ENCODE data around the gene CTAG1B. TPM values are rescaled to one million over a fixed set of nuclear protein-coding genes. Genes with fewer than 3 reads are reported as not detected.
"Not testable (repeated sequence)": the region's sequence is repeated elsewhere in the genome, so short reads cannot be mapped to it uniquely, and the experiment has no call there.

The CTAG1B gene
- not detected in 2 replicates for total RNA-seq

DNA sequence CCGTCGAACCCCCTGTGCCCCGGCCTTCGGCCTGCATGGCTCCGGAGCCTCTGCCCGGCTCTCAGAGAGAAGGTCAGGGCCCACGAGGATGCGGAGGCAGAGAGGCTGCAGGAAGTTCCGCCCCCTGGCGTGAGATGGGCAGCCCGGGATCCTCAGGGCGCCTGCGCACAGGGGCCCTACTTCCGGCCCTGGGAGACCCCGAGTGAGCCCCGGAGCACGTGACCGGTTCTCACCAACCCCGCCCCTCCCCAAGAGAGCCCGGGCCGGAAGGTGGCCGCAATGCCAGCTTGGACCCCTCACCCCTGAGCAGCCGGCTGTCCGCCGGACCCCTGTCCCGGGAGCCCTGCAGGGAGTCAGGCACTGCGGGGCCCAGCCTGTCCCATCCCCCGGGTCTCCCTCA, at the start of gene CTAG1B:
Gene CTAG1B, minus strand, starts transcription at position 101 of the 400 bp plus-strand sequence. Its CDS starts 64 bp downstream, at position 37.
- H3K4me3 Mint-ChIP-seq; DNase-seq (ENCODE audit: low spot score); H3K4me1 Mint-ChIP-seq (ENCODE audit: low read depth); H3K9me3 Mint-ChIP-seq; H3K36me3 Mint-ChIP-seq (ENCODE audit: low read depth); H3K27ac Mint-ChIP-seq; intact Hi-C loops (cut with micrococcal nuclease); H3K27me3 Mint-ChIP-seq (ENCODE audit: insufficient read depth): not testable (repeated sequence)

DNA sequence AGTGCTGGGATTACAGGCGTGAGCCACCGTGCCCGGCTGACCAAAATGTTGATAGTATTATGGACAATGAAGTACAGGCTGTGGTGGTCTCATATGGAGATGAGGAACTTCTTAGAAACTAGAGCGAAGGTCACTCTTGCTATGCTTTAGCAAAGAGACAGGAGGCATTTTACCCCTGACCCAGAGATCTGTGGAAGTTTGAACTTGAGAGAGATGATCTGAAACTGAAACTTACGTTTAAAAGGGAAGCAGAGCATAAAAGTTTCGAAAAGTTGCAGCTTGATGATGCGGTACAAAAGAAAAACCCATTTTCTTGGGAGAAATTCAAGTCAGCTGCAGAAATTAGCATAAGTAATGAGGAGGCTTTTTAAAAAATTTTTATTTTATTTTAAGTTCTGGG, 42.8 kb upstream of the CTAG1B start:
- Mint-ChIP-seq H3K4me1 (ENCODE audit: low read depth) (no peaks in the 10 kb centered on the region), H3K27ac (no peak overlapping the region), H3K4me3 (no peak overlapping the region), H3K27me3 (ENCODE audit: insufficient read depth) (peaks cover 2% of the 10 kb centered on the region), H3K36me3 (ENCODE audit: low read depth) (no peaks in the 10 kb centered on the region), H3K9me3 (peaks cover 5% of the 10 kb centered on the region)
- intact Hi-C loops (cut with micrococcal nuclease): no loop called here
- DNase-seq (ENCODE audit: low spot score): no peak

DNA sequence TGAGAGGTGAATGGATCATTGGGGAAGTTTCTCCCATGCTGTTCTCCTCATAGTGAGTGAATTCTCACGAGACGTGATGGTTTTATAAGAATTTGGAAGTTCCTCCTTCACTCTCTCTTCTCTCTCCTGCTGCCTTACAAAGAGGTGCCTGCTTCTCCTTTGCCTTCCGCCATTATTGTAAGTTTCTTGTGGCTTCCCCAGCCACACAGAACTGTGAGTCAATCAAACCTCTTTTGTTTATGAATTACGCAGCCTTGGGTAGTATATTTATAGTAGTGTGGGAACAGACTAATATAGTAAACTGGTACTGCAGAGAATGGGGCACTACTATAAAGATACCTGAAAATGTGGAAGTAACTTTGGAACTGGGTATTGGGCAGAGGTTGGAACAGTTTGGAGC, 42.1 kb upstream of the CTAG1B start:
- peaks cover 5% of the 10 kb centered on the region for H3K9me3 Mint-ChIP-seq
- peaks cover 4% of the 10 kb centered on the region for H3K27me3 Mint-ChIP-seq (ENCODE audit: insufficient read depth)
- intact Hi-C loops (cut with micrococcal nuclease): no loop called here
- H3K4me3 Mint-ChIP-seq: no peak overlapping the region
- H3K36me3 Mint-ChIP-seq (ENCODE audit: low read depth): no peaks in the 10 kb centered on the region
- H3K4me1 Mint-ChIP-seq (ENCODE audit: low read depth): no peaks in the 10 kb centered on the region
- no peak for DNase-seq (ENCODE audit: low spot score)
- no peak overlapping the region for H3K27ac Mint-ChIP-seq

DNA sequence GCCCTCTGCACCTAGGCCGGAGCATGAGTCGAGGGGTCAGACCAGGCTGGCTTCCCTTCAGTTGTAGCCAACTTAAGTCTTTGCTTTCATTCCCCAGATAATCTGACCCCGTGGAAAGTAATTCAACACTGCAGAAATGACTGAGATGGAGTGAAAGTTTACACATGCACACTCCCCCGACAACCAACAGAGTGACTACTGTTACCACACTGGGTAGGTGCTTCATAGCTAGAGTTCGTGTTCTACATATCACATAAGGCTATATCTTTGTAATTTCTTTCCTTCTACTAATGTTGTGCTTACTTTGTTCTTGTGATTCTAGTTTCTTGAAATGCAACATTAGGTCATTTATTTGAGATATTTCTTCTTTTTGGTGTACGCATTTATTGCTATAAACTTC, 41.5 kb upstream of the CTAG1B start:
- DNase-seq (ENCODE audit: low spot score): no peak
- H3K27ac Mint-ChIP-seq: no peak overlapping the region
- H3K36me3 Mint-ChIP-seq (ENCODE audit: low read depth): no peaks in the 10 kb centered on the region
- peaks cover 5% of the 10 kb centered on the region for H3K9me3 Mint-ChIP-seq
- peaks cover 4% of the 10 kb centered on the region for H3K27me3 Mint-ChIP-seq (ENCODE audit: insufficient read depth)
- no peak overlapping the region for H3K4me3 Mint-ChIP-seq
- intact Hi-C loops (cut with micrococcal nuclease): no loop called here
- no peaks in the 10 kb centered on the region for H3K4me1 Mint-ChIP-seq (ENCODE audit: low read depth)

DNA sequence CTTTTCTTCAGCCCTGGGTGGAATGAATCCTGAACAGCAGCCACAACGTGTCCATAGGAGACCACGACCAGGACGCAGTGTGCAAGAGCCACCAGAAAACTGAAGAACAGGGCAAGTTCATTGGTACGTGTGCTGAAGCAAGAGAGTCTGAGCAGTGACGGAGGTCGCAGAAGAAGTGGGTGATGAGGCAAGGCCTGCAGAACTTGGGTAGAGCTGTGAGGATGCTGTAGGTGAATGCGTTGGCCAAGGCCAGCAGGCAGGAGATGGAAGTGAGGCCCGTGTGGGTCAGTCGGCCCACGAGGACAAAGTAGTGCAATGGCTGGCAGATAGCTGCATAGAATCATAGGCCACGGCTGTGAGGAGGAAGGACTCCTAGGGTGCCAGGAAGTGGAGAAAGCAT, 39.9 kb upstream of the CTAG1B start:
- no peak overlapping the region for H3K27ac Mint-ChIP-seq
- no peaks in the 10 kb centered on the region for H3K4me1 Mint-ChIP-seq (ENCODE audit: low read depth)
- no peak overlapping the region for H3K4me3 Mint-ChIP-seq
- intact Hi-C loops (cut with micrococcal nuclease): no loop called here
- DNase-seq (ENCODE audit: low spot score): no peak
- H3K36me3 Mint-ChIP-seq (ENCODE audit: low read depth): no peaks in the 10 kb centered on the region
- H3K9me3 Mint-ChIP-seq: peaks cover 5% of the 10 kb centered on the region
- H3K27me3 Mint-ChIP-seq (ENCODE audit: insufficient read depth): peaks cover 2% of the 10 kb centered on the region

DNA sequence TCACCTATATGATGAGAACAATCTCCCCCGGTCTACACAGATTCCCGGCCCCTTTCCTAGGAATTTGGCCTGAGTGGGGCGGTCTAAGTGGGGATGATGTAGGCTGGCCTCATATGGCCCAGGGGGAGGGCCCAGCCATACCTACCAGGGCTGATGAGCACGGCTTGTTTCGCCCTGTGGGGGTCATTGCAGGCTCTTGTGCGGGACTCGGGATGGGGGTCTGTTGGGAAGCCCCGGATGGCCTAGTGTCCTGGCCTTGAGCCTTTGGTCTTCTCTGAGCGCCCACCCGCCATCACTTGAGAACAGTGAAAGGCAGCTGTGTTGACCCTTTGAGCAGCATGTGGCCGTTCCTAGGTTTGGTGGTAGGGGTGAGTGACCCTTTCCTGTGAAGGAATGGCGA, 39.1 kb upstream of the CTAG1B start:
- DNase-seq (ENCODE audit: low spot score): no peak
- Mint-ChIP-seq H3K9me3 (no peaks in the 10 kb centered on the region), H3K4me3 (no peak overlapping the region), H3K27ac (no peak overlapping the region), H3K36me3 (ENCODE audit: low read depth) (no peaks in the 10 kb centered on the region), H3K4me1 (ENCODE audit: low read depth) (no peaks in the 10 kb centered on the region), H3K27me3 (ENCODE audit: insufficient read depth) (peaks cover 2% of the 10 kb centered on the region)
- intact Hi-C loops (cut with micrococcal nuclease): no loop called here

DNA sequence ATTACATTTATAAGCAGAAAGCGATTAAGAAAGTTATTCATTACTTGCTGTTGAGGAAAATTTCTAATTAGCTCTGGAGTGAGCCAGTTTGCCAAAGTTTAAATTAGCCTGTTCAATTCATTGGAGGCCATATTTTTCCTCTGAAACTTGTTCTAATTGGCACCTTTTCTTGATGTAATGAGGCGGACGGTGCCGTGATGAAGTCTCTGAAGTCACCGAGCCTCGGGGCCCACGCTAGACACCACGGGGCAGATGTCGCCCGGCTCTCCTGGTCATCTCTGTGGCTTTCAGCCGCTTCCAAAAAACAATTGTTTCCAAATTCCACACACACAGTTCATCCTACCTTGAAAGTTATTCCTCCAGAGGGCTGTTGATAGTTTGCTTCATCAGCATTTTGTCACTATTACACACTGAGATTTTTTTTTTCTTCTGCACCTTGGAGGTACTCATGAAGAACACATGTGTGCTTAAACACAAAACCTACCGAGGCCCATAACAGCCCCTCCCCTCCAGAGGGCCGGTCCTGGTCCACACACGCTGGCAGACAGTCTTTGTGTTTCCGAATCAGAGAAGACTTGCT, 38.2 kb upstream of the CTAG1B start:
- H3K9me3 Mint-ChIP-seq: no peaks in the 10 kb centered on the region
- intact Hi-C loops (cut with micrococcal nuclease): no loop called here

DNA sequence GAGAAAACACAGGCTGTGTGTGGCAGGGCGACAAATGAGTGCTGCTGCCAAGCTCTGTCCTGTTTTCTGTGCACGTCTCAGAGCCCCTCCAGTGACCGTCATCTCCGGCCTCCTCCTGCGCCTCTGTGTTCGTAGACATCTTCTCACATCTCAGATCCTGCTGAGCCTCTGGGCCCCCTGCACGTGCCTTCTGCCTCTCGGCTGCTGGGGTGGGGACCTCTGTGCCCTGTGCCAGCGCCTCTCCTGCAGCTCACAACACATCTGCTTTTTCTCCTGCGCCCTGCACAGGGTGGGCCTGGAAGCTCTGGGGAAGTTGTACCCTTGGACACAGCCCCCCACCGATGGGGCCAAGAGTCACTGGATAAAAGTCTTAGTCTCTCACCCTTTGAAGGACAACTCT, 36.7 kb upstream of the CTAG1B start:
- Mint-ChIP-seq H3K27me3 (ENCODE audit: insufficient read depth) (peaks cover 2% of the 10 kb centered on the region), H3K27ac (no peak overlapping the region), H3K4me3 (no peak overlapping the region), H3K4me1 (ENCODE audit: low read depth) (no peaks in the 10 kb centered on the region), H3K9me3 (no peaks in the 10 kb centered on the region), H3K36me3 (ENCODE audit: low read depth) (no peaks in the 10 kb centered on the region)
- intact Hi-C loops (cut with micrococcal nuclease): no loop called here
- no peak for DNase-seq (ENCODE audit: low spot score)

More for the DNA sequence above, 38.2 kb upstream of the CTAG1B start:
- no peak overlapping the region for H3K27ac Mint-ChIP-seq
- DNase-seq (ENCODE audit: low spot score): no peak
- peaks cover 2% of the 10 kb centered on the region for H3K27me3 Mint-ChIP-seq (ENCODE audit: insufficient read depth)
- no peak overlapping the region for H3K4me3 Mint-ChIP-seq
- no peaks in the 10 kb centered on the region for H3K4me1 Mint-ChIP-seq (ENCODE audit: low read depth)
- no peaks in the 10 kb centered on the region for H3K36me3 Mint-ChIP-seq (ENCODE audit: low read depth)

DNA sequence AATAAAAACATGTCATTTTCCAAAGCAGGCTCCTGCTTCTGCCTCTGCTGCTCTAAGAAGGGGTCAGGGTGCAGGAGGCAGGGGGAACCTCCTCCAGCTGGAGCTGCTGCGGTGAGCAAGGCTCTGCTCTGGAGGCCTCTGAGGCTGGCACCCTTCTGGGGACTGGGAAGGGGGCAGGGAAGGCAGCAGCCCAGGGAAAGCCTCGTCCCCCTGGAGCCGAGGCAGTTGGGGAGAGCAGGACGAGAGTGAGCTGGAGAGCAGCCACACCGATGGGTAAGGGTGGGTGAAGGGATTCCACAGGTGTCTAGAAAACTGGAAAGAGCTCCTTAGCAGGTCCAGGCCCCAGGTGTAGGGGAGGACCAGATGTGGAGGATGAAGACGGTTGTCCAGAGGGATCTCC, 36.3 kb upstream of the CTAG1B start:
- Mint-ChIP-seq H3K27ac (no peak overlapping the region), H3K4me1 (ENCODE audit: low read depth) (no peaks in the 10 kb centered on the region), H3K36me3 (ENCODE audit: low read depth) (no peaks in the 10 kb centered on the region), H3K27me3 (ENCODE audit: insufficient read depth) (peaks cover 2% of the 10 kb centered on the region), H3K4me3 (no peak overlapping the region), H3K9me3 (no peaks in the 10 kb centered on the region)
- no peak for DNase-seq (ENCODE audit: low spot score)
- intact Hi-C loops (cut with micrococcal nuclease): no loop called here

DNA sequence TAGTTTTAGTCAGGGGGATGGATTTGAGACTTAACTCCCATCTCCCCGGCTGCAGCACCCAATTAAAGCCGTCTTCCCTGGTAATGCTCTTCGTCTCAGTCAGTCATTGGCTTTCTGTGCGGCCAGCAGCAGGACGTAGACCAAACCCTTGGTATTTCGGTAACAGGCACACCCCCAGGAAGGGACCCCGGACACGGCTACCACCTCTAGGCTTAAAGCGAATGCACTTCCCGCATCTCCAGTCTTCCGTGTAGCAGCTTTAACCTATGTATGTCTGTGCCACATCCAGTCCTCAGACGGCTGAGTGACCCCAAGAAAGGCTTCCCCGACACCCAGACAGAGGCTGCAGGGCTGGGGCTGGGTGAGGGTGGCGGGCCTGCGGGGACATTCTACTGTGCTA, 35.8 kb upstream of the CTAG1B start:
- H3K4me3 Mint-ChIP-seq: no peak overlapping the region
- no peaks in the 10 kb centered on the region for H3K36me3 Mint-ChIP-seq (ENCODE audit: low read depth)
- peaks cover 2% of the 10 kb centered on the region for H3K27me3 Mint-ChIP-seq (ENCODE audit: insufficient read depth)
- intact Hi-C loops (cut with micrococcal nuclease): no loop called here
- H3K4me1 Mint-ChIP-seq (ENCODE audit: low read depth): no peaks in the 10 kb centered on the region
- no peak overlapping the region for H3K27ac Mint-ChIP-seq
- no peaks in the 10 kb centered on the region for H3K9me3 Mint-ChIP-seq
- no peak for DNase-seq (ENCODE audit: low spot score)

DNA sequence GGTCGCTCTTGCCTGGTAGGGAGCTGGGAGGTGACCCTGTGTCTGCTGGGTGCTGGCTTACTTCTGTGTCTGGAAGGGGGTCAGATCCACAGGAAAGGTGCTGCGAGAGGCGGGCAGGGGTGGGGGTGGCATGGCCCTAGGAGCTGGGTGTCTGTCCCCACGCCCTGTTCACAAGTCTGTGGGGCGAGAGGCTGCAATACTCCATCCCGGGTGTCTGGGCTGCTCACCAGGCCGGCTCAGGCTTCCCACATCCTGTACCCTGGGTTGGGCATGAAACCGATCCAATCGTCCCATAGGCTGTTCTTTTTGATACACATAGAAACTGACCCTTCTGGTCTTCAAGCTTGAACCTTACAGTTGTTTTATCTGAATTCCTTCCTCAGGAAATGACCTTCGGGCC, 35.3 kb upstream of the CTAG1B start:
- Mint-ChIP-seq H3K27me3 (ENCODE audit: insufficient read depth) (peaks cover 2% of the 10 kb centered on the region), H3K27ac (no peak overlapping the region), H3K36me3 (ENCODE audit: low read depth) (no peaks in the 10 kb centered on the region), H3K9me3 (no peaks in the 10 kb centered on the region), H3K4me1 (ENCODE audit: low read depth) (no peaks in the 10 kb centered on the region), H3K4me3 (no peak overlapping the region)
- intact Hi-C loops (cut with micrococcal nuclease): no loop called here
- DNase-seq (ENCODE audit: low spot score): no peak

DNA sequence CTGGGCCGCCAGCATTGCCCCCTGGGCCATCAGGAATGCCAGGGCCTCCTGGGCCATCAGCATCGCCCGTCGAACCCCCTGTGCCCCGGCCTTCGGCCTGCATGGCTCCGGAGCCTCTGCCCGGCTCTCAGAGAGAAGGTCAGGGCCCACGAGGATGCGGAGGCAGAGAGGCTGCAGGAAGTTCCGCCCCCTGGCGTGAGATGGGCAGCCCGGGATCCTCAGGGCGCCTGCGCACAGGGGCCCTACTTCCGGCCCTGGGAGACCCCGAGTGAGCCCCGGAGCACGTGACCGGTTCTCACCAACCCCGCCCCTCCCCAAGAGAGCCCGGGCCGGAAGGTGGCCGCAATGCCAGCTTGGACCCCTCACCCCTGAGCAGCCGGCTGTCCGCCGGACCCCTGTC, 34.3 kb upstream of the CTAG1B start, which contains the start of gene CTAG2:
Gene CTAG2, minus strand, starts transcription at position 167 of the 400 bp plus-strand sequence. Its CDS starts 64 bp downstream, at position 103.
- H3K4me3 Mint-ChIP-seq; H3K27me3 Mint-ChIP-seq (ENCODE audit: insufficient read depth); intact Hi-C loops (cut with micrococcal nuclease); H3K4me1 Mint-ChIP-seq (ENCODE audit: low read depth); H3K36me3 Mint-ChIP-seq (ENCODE audit: low read depth); H3K27ac Mint-ChIP-seq; DNase-seq (ENCODE audit: low spot score); H3K9me3 Mint-ChIP-seq: not testable (repeated sequence)

DNA sequence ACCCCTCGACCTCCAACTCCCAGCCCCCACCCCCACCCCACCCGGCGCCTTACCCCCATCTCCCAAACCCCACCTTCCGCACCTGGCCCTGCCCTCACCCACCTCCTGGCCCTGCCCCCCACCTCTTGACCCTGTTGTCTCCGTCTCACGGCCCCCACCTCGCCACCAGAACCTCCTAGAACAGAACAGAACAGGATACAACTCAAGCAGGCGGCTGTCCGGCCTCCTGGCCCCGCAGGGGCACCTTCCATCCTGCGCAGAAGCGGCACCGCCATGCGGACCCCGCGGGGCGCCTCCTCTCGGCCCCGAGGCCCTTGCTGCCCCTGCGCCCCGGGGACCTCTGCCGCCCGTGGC, 33.9 kb upstream of the CTAG1B start:
- intact Hi-C loops (cut with micrococcal nuclease): no loop called here
- no peak overlapping the region for H3K27ac Mint-ChIP-seq

More for the DNA sequence above, 33.9 kb upstream of the CTAG1B start:
- H3K36me3 Mint-ChIP-seq (ENCODE audit: low read depth): no peaks in the 10 kb centered on the region
- no peaks in the 10 kb centered on the region for H3K9me3 Mint-ChIP-seq
- no peaks in the 10 kb centered on the region for H3K4me1 Mint-ChIP-seq (ENCODE audit: low read depth)
- no peak for DNase-seq (ENCODE audit: low spot score)
- H3K27me3 Mint-ChIP-seq (ENCODE audit: insufficient read depth): peaks cover 2% of the 10 kb centered on the region
- H3K4me3 Mint-ChIP-seq: no peak overlapping the region
